Progenitor cell of endocrine pancreas (in vitro differentiated cells): ENCODE results near the gene RANBP2. TPM values are rescaled to one million over a fixed set of nuclear protein-coding genes. Genes with fewer than 3 reads are reported as not detected.
"Not testable (repeated sequence)": the region's sequence is repeated elsewhere in the genome, so short reads cannot be mapped to it uniquely, and the experiment has no call there.

Experiments used
- DNase-seq: peaks from one replicate; pipeline ENCODE4 v3.0.0; 2021; ENCODE audit warnings: low spot score; ENCODE audit not compliant: unreplicated experiment
- H3K27ac Mint-ChIP-seq: 2 replicates; pipeline ENCODE4 v1.8.0; 2021; ENCODE audit warnings: mild to moderate bottlenecking, moderate library complexity, mixed read lengths
- H3K27me3 Mint-ChIP-seq: 2 replicates; pipeline ENCODE4 v1.8.0; 2021; ENCODE audit warnings: mixed read lengths
- H3K36me3 Mint-ChIP-seq: 2 replicates; pipeline ENCODE4 v1.8.0; 2022; ENCODE audit warnings: mixed read lengths; ENCODE audit not compliant: insufficient read depth
- H3K4me1 Mint-ChIP-seq: 2 replicates; pipeline ENCODE4 v1.8.0; 2021; ENCODE audit warnings: low read depth, mixed read lengths
- H3K4me3 Mint-ChIP-seq: 2 replicates; pipeline ENCODE4 v1.8.0; 2021; ENCODE audit warnings: low read depth, mild to moderate bottlenecking, moderate library complexity, mixed read lengths
- H3K9me3 Mint-ChIP-seq: 2 replicates; pipeline ENCODE4 v1.8.0; 2021; ENCODE audit warnings: low read depth, mixed read lengths
- total RNA-seq: library from RNA; stranded (reverse); gene quantifications from 2 replicates; pipeline ENCODE4 v1.2.1, GENCODE V29; 2021
- TF ChIP-seq, protein P1 (sequence below): fragments of 200-600 bp; sonication (generic); IDR thresholded peaks from one replicate; pipeline ENCODE4 v1.5.0; 2021; ENCODE audit warnings: antibody characterized with exemption, mild to moderate bottlenecking; ENCODE audit not compliant: unreplicated experiment

RANBP2 gene
- total RNA-seq, 1 donor from 2014 or later = 77.9 TPM

DNA sequence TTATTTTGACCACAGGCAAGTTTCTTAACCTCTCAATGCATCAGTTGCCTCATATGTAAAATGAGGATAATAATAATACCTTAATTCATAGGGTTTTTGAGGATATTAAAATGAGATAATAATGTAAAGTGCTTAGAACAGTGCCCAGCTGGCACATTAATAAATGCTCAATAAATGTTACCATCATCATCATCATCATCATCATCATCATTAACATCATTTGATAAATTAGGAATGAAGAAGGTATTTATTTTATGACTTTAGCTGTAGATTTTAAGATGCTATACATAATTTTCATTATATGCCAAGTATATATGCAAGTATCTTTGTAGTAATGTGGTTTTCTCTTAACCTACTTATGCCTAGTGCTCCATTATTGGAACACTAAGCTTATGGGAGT is 43.3 kb downstream of the RANBP2 start:
- DNase-seq, H3K9me3 Mint-ChIP-seq, H3K27me3 Mint-ChIP-seq, H3K27ac Mint-ChIP-seq, H3K4me1 Mint-ChIP-seq, H3K4me3 Mint-ChIP-seq: not testable (repeated sequence)
- H3K36me3 Mint-ChIP-seq = peaks cover 13% of the 10 kb centered on the region

- H3K9me3 Mint-ChIP-seq, H3K4me1 Mint-ChIP-seq, H3K27me3 Mint-ChIP-seq, H3K27ac Mint-ChIP-seq, H3K4me3 Mint-ChIP-seq, DNase-seq: not testable (repeated sequence)
- peaks cover 22% of the 10 kb centered on the region for H3K36me3 Mint-ChIP-seq
Measured at GRCh38 chr2:108766671-108767070, 47.4 kb downstream of the RANBP2 start.

DNA sequence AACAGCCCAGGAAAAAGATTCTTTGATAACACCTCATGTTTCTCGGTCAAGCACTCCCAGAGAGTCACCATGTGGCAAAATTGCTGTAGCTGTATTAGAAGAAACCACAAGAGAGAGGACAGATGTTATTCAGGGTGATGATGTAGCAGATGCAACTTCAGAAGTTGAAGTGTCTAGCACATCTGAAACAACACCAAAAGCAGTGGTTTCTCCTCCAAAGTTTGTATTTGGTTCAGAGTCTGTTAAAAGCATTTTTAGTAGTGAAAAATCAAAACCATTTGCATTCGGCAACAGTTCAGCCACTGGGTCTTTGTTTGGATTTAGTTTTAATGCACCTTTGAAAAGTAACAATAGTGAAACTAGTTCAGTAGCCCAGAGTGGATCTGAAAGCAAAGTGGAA is 48.6 kb downstream of the RANBP2 start:
- not testable (repeated sequence) for H3K4me3 Mint-ChIP-seq, H3K9me3 Mint-ChIP-seq, H3K27ac Mint-ChIP-seq, DNase-seq, H3K4me1 Mint-ChIP-seq, H3K27me3 Mint-ChIP-seq
- peaks cover 28% of the 10 kb centered on the region for H3K36me3 Mint-ChIP-seq

DNA sequence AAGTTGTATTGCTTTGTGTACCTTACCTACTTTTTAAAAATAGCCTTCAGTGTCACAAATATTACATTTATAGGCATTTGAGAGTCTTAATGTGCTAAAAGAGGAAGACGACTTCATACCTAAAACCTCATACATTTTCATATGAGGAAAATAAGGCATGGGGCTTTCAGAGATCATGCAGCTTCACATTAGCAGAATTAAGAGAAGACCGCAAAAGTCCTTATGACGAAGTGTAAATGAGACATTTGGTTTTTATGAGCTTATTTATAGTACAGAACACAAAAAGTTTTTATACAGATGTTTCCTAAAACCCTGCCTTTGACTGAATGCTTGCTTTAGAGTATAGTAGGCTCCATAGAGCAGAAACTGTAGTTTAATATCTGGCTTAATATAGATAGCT is 57.2 kb downstream of the RANBP2 start:
- Mint-ChIP-seq H3K9me3 (no peaks in the 10 kb centered on the region), H3K36me3 (peaks cover 20% of the 10 kb centered on the region), H3K27ac (no peak overlapping the region), H3K4me3 (no peak overlapping the region), H3K4me1 (no peaks in the 10 kb centered on the region), H3K27me3 (no peaks in the 10 kb centered on the region)
- DNase-seq = no peak
- TF ChIP-seq, protein P1, sequence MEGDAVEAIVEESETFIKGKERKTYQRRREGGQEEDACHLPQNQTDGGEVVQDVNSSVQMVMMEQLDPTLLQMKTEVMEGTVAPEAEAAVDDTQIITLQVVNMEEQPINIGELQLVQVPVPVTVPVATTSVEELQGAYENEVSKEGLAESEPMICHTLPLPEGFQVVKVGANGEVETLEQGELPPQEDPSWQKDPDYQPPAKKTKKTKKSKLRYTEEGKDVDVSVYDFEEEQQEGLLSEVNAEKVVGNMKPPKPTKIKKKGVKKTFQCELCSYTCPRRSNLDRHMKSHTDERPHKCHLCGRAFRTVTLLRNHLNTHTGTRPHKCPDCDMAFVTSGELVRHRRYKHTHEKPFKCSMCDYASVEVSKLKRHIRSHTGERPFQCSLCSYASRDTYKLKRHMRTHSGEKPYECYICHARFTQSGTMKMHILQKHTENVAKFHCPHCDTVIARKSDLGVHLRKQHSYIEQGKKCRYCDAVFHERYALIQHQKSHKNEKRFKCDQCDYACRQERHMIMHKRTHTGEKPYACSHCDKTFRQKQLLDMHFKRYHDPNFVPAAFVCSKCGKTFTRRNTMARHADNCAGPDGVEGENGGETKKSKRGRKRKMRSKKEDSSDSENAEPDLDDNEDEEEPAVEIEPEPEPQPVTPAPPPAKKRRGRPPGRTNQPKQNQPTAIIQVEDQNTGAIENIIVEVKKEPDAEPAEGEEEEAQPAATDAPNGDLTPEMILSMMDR = no peak

GRCh38 chr2:108778857-108779256 is 59.6 kb downstream of the RANBP2 start:
- H3K4me3 Mint-ChIP-seq = no peak overlapping the region
- no peaks in the 10 kb centered on the region for H3K9me3 Mint-ChIP-seq
- H3K4me1 Mint-ChIP-seq = no peaks in the 10 kb centered on the region
- peaks cover 12% of the 10 kb centered on the region for H3K36me3 Mint-ChIP-seq
- DNase-seq = no peak
- no peaks in the 10 kb centered on the region for H3K27me3 Mint-ChIP-seq
- H3K27ac Mint-ChIP-seq = no peak overlapping the region
- TF ChIP-seq, protein P1 = no peak

GRCh38 chr2:108786008-108786353 is 66.7 kb downstream of the RANBP2 start:
- DNase-seq = no peak
- Mint-ChIP-seq H3K4me3 (peak overlapping the region; percentile 98), H3K4me1 (peaks cover 8% of the 10 kb centered on the region), H3K36me3 (peaks cover 8% of the 10 kb centered on the region), H3K27me3 (no peaks in the 10 kb centered on the region), H3K9me3 (no peaks in the 10 kb centered on the region), H3K27ac (peak overlapping the region; percentile 99)
- TF ChIP-seq, protein P1 = no peak

DNA sequence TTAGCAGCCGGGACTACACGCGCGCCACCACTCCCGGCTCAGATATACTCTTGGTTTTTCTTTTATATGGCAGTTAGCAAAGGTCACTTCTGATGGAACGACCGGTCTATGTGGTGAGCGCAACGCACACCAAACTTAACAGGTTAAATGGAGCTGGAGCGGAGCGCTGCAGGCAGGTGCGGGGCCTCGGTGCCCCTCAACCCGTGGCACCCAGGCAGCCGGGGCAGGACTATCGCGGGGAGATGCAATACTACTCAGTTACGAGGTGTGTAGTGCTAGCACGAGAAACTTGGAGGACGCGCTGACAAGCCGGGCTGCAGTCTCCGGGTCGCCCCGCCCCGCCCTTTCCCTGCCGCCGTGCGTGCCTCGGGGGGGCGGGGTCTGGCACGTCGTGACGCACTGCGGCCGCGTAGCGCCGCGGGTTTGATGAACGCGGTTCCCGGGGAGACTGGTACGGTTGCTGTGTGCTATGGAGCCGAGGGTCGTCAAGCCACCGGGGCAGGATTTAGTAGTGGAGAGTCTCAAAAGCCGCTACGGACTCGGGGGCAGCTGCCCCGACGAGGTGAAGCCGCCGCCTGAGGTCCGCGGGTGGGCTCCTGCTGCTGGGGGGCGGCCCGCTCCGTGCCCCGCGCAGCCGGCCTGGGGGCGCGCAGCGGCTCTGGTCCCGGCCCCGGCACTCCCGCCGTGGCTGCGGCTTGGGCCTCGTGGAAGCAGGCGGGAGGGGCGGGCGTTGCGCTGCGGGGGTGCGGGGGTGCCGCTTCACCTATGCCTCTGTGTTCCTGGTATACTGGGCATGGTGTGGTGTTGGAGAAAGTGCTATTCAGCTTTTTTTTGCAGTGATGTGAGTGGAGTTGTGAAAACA is 67.3 kb downstream of the RANBP2 start, which contains the start of gene CCDC138:
TSS of gene CCDC138 (plus strand) at position 418 of the 862 bp plus-strand sequence. CDS start at position 470, 52 bp downstream.
- Mint-ChIP-seq H3K27ac (peak within 1 kb of the TSS; percentile 99), H3K4me1 (peaks cover 8% of the 10 kb centered on the region), H3K9me3 (no peaks in the 10 kb centered on the region), H3K4me3 (peak within 1 kb of the TSS; percentile 98), H3K36me3 (peaks cover 8% of the 10 kb centered on the region), H3K27me3 (no peaks in the 10 kb centered on the region)
- TF ChIP-seq, protein P1 = no peak
- peak; percentile 84 for DNase-seq
